ENCODE data around the gene NUP37. TPM values are rescaled to one million over a fixed set of nuclear protein-coding genes. Genes with fewer than 3 reads are reported as not detected.
A peak's percentile ranks its signal among the peaks of the same experiment; 100 is the strongest.
"Not testable (repeated sequence)": the region's sequence is repeated elsewhere in the genome, so short reads cannot be mapped to it uniquely, and the experiment has no call there.

The NUP37 gene
- total RNA-seq, result 10.1 TPM

GRCh38 chr12:102119674-102120563 lies at the start of gene NUP37, which contains the start of gene PARPBP:
Gene NUP37 (minus strand): TSS chr12:102120114. CDS start chr12:102118518, 1,596 bp downstream.
Gene PARPBP (plus strand): TSS chr12:102120183. CDS start chr12:102123889, 3,706 bp downstream.
- no peaks in the 10 kb centered on the region for H3K9me3 ChIP-seq (ENCODE audit: low read depth, low read length)
- H3K4me3 ChIP-seq (ENCODE audit: low read length), result peak within 1 kb of the TSS; percentile 69

GRCh38 chr12:102167821-102168604 lies 48.1 kb upstream of the NUP37 start:
- H3K4me1 ChIP-seq (ENCODE audit: insufficient read depth, low read length), result no peaks in the 10 kb centered on the region
- no peak overlapping the region for H3K4me3 ChIP-seq (ENCODE audit: low read length)
- no peaks in the 10 kb centered on the region for H3K27me3 ChIP-seq (ENCODE audit: insufficient read depth, low read length)
- no peaks in the 10 kb centered on the region for H3K9me3 ChIP-seq (ENCODE audit: low read depth, low read length)

More at GRCh38 chr12:102119674-102120563, at the start of gene NUP37, which contains the start of gene PARPBP:
- H3K27me3 ChIP-seq (ENCODE audit: insufficient read depth, low read length), result no peaks in the 10 kb centered on the region
- peaks cover 27% of the 10 kb centered on the region for H3K4me1 ChIP-seq (ENCODE audit: insufficient read depth, low read length)

- no peak overlapping the region for H3K4me3 ChIP-seq (ENCODE audit: low read length)
- H3K4me1 ChIP-seq (ENCODE audit: insufficient read depth, low read length), result no peaks in the 10 kb centered on the region
- no peaks in the 10 kb centered on the region for H3K27me3 ChIP-seq (ENCODE audit: insufficient read depth, low read length)
- H3K9me3 ChIP-seq (ENCODE audit: low read depth, low read length), result no peaks in the 10 kb centered on the region
These were observed 43.5 kb upstream of the NUP37 start for GRCh38 chr12:102163383-102163782.

GRCh38 chr12:102155206-102155605 lies 35.3 kb upstream of the NUP37 start:
- not testable (repeated sequence) for H3K4me3 ChIP-seq (ENCODE audit: low read length); H3K9me3 ChIP-seq (ENCODE audit: low read depth, low read length); H3K27me3 ChIP-seq (ENCODE audit: insufficient read depth, low read length); H3K4me1 ChIP-seq (ENCODE audit: insufficient read depth, low read length)

GRCh38 chr12:102147062-102147587 lies 27.2 kb upstream of the NUP37 start:
- not testable (repeated sequence) for H3K4me3 ChIP-seq (ENCODE audit: low read length); H3K27me3 ChIP-seq (ENCODE audit: insufficient read depth, low read length); H3K9me3 ChIP-seq (ENCODE audit: low read depth, low read length); H3K4me1 ChIP-seq (ENCODE audit: insufficient read depth, low read length)

- no peaks in the 10 kb centered on the region for H3K9me3 ChIP-seq (ENCODE audit: low read depth, low read length)
These were observed 24.3 kb upstream of the NUP37 start for GRCh38 chr12:102144221-102144620.

GRCh38 chr12:102142866-102143373 lies 23.0 kb upstream of the NUP37 start:
- H3K4me3 ChIP-seq (ENCODE audit: low read length); H3K4me1 ChIP-seq (ENCODE audit: insufficient read depth, low read length); H3K27me3 ChIP-seq (ENCODE audit: insufficient read depth, low read length); H3K9me3 ChIP-seq (ENCODE audit: low read depth, low read length): not testable (repeated sequence)

More at GRCh38 chr12:102144221-102144620, 24.3 kb upstream of the NUP37 start:
- Histone ChIP-seq H3K27me3 (ENCODE audit: insufficient read depth, low read length) (no peaks in the 10 kb centered on the region), H3K4me3 (ENCODE audit: low read length) (no peak overlapping the region), H3K4me1 (ENCODE audit: insufficient read depth, low read length) (no peaks in the 10 kb centered on the region)

GRCh38 chr12:102137619-102138018 lies 17.7 kb upstream of the NUP37 start:
- not testable (repeated sequence) for H3K27me3 ChIP-seq (ENCODE audit: insufficient read depth, low read length); H3K4me3 ChIP-seq (ENCODE audit: low read length); H3K9me3 ChIP-seq (ENCODE audit: low read depth, low read length); H3K4me1 ChIP-seq (ENCODE audit: insufficient read depth, low read length)

GRCh38 chr12:102131442-102131841 lies 11.5 kb upstream of the NUP37 start:
- H3K4me3 ChIP-seq (ENCODE audit: low read length); H3K4me1 ChIP-seq (ENCODE audit: insufficient read depth, low read length); H3K9me3 ChIP-seq (ENCODE audit: low read depth, low read length); H3K27me3 ChIP-seq (ENCODE audit: insufficient read depth, low read length): not testable (repeated sequence)

GRCh38 chr12:102130720-102131119 lies 10.8 kb upstream of the NUP37 start:
- not testable (repeated sequence) for H3K4me1 ChIP-seq (ENCODE audit: insufficient read depth, low read length); H3K27me3 ChIP-seq (ENCODE audit: insufficient read depth, low read length); H3K4me3 ChIP-seq (ENCODE audit: low read length); H3K9me3 ChIP-seq (ENCODE audit: low read depth, low read length)

GRCh38 chr12:102121328-102121727 lies 1.4 kb upstream of the NUP37 start:
- H3K4me1 ChIP-seq (ENCODE audit: insufficient read depth, low read length), result peaks cover 27% of the 10 kb centered on the region
- not testable (repeated sequence) for H3K4me3 ChIP-seq (ENCODE audit: low read length); H3K27me3 ChIP-seq (ENCODE audit: insufficient read depth, low read length); H3K9me3 ChIP-seq (ENCODE audit: low read depth, low read length)

GRCh38 chr12:102120886-102121285 lies 972 bp upstream of the NUP37 start:
- Histone ChIP-seq H3K27me3 (ENCODE audit: insufficient read depth, low read length) (no peaks in the 10 kb centered on the region), H3K9me3 (ENCODE audit: low read depth, low read length) (no peaks in the 10 kb centered on the region), H3K4me3 (ENCODE audit: low read length) (no peak overlapping the region), H3K4me1 (ENCODE audit: insufficient read depth, low read length) (peaks cover 27% of the 10 kb centered on the region)

- no peaks in the 10 kb centered on the region for H3K27me3 ChIP-seq (ENCODE audit: insufficient read depth, low read length)
- H3K9me3 ChIP-seq (ENCODE audit: low read depth, low read length), result no peaks in the 10 kb centered on the region
- H3K4me3 ChIP-seq (ENCODE audit: low read length), result peak overlapping the region; percentile 69
- H3K4me1 ChIP-seq (ENCODE audit: insufficient read depth, low read length), result peaks cover 27% of the 10 kb centered on the region
These were observed 605 bp upstream of the NUP37 start for GRCh38 chr12:102120564-102120873.

- H3K27me3 ChIP-seq (ENCODE audit: insufficient read depth, low read length), result no peaks in the 10 kb centered on the region
- peaks cover 27% of the 10 kb centered on the region for H3K4me1 ChIP-seq (ENCODE audit: insufficient read depth, low read length)
- no peaks in the 10 kb centered on the region for H3K9me3 ChIP-seq (ENCODE audit: low read depth, low read length)
- H3K4me3 ChIP-seq (ENCODE audit: low read length), result no peak overlapping the region
These were observed 1.0 kb downstream of the NUP37 start for GRCh38 chr12:102118874-102119273.

- no peaks in the 10 kb centered on the region for H3K9me3 ChIP-seq (ENCODE audit: low read depth, low read length)
- peaks cover 21% of the 10 kb centered on the region for H3K4me1 ChIP-seq (ENCODE audit: insufficient read depth, low read length)
- H3K27me3 ChIP-seq (ENCODE audit: insufficient read depth, low read length), result no peaks in the 10 kb centered on the region
- no peak overlapping the region for H3K4me3 ChIP-seq (ENCODE audit: low read length)
These were observed 3.5 kb downstream of the NUP37 start for GRCh38 chr12:102116392-102116791.

Data from mononuclear cell (primary cell).